Endothelial cell (in vitro differentiated cells): ENCODE data around the gene MYO16. TPM values are rescaled to one million over a fixed set of nuclear protein-coding genes. Genes with fewer than 3 reads are reported as not detected.

Experiments used
- DNase-seq: peaks from one replicate; pipeline ENCODE4 v3.0.0; 2021; ENCODE audit warnings: low spot score
- H3K27ac Mint-ChIP-seq: one replicate; pipeline ENCODE4 v1.8.0; 2021; ENCODE audit warnings: mixed read lengths, inconsistent platforms; ENCODE audit not compliant: unreplicated experiment
- H3K27me3 Mint-ChIP-seq: one replicate; pipeline ENCODE4 v1.8.0; 2021; ENCODE audit warnings: mild to moderate bottlenecking, moderate library complexity, mixed read lengths, inconsistent platforms; ENCODE audit not compliant: unreplicated experiment
- H3K36me3 Mint-ChIP-seq: one replicate; pipeline ENCODE4 v1.8.0; 2021; ENCODE audit warnings: mild to moderate bottlenecking, low read depth, mixed read lengths, inconsistent platforms; ENCODE audit not compliant: unreplicated experiment
- H3K4me1 Mint-ChIP-seq: one replicate; pipeline ENCODE4 v1.8.0; 2021; ENCODE audit warnings: mild to moderate bottlenecking, mixed read lengths, inconsistent platforms; ENCODE audit not compliant: unreplicated experiment
- H3K4me3 Mint-ChIP-seq: one replicate; pipeline ENCODE4 v1.8.0; 2021; ENCODE audit warnings: mild to moderate bottlenecking, mixed read lengths, inconsistent platforms; ENCODE audit not compliant: unreplicated experiment
- H3K9me3 Mint-ChIP-seq: one replicate; pipeline ENCODE4 v1.8.0; 2021; ENCODE audit warnings: mixed read lengths, inconsistent platforms; ENCODE audit not compliant: unreplicated experiment
- CTCF ChIP-seq: fragments of 200-600 bp; sonication (generic); IDR thresholded peaks from one replicate; pipeline ENCODE4 v1.5.0; 2021; ENCODE audit warnings: antibody characterized with exemption; ENCODE audit not compliant: unreplicated experiment
- total RNA-seq: library from RNA; stranded (reverse); fragmentation: NEBNext Ultra II Directional; extraction: Animal tissue kit (Norgen Biotek cat#: 25700); gene quantifications from one replicate; pipeline ENCODE4 v1.2.1, GENCODE V29; 2021; ENCODE audit not compliant: unreplicated experiment

Gene MYO16
- total RNA-seq, 1 donor from 2014 or later: 1.4 TPM

GRCh38 chr13:109093998-109094397 lies 464.6 kb downstream of the MYO16 start:
- Mint-ChIP-seq H3K4me3 (no peak overlapping the region), H3K9me3 (peaks cover 8% of the 10 kb centered on the region), H3K4me1 (peaks cover 43% of the 10 kb centered on the region), H3K27me3 (peaks cover 5% of the 10 kb centered on the region), H3K27ac (peak overlapping the region; percentile 96), H3K36me3 (peaks cover 5% of the 10 kb centered on the region)
- peak; percentile 30 for DNase-seq
- TF ChIP-seq CTCF: no peak

GRCh38 chr13:109095126-109095525 lies 465.7 kb downstream of the MYO16 start:
- no peak for TF ChIP-seq CTCF
- peaks cover 5% of the 10 kb centered on the region for H3K27me3 Mint-ChIP-seq
- H3K36me3 Mint-ChIP-seq: peaks cover 5% of the 10 kb centered on the region
- DNase-seq: no peak
- H3K27ac Mint-ChIP-seq: peak overlapping the region; percentile 74
- no peak overlapping the region for H3K4me3 Mint-ChIP-seq
- H3K4me1 Mint-ChIP-seq: peaks cover 49% of the 10 kb centered on the region
- H3K9me3 Mint-ChIP-seq: peaks cover 8% of the 10 kb centered on the region

- TF ChIP-seq CTCF: no peak
- H3K9me3 Mint-ChIP-seq: peaks cover 8% of the 10 kb centered on the region
Measured at GRCh38 chr13:109096101-109096500, 466.7 kb downstream of the MYO16 start.

GRCh38 chr13:109100705-109101304 lies 471.4 kb downstream of the MYO16 start:
- no peak for DNase-seq
- Mint-ChIP-seq H3K36me3 (peaks cover 5% of the 10 kb centered on the region), H3K4me3 (no peak overlapping the region), H3K27me3 (no peaks in the 10 kb centered on the region), H3K27ac (no peak overlapping the region), H3K4me1 (peaks cover 13% of the 10 kb centered on the region), H3K9me3 (no peaks in the 10 kb centered on the region)
- TF ChIP-seq CTCF: no peak

More at GRCh38 chr13:109096101-109096500, 466.7 kb downstream of the MYO16 start:
- H3K27me3 Mint-ChIP-seq: peaks cover 5% of the 10 kb centered on the region
- peaks cover 5% of the 10 kb centered on the region for H3K36me3 Mint-ChIP-seq
- H3K4me1 Mint-ChIP-seq: peaks cover 43% of the 10 kb centered on the region
- H3K27ac Mint-ChIP-seq: no peak overlapping the region
- H3K4me3 Mint-ChIP-seq: no peak overlapping the region
- no peak for DNase-seq

- Mint-ChIP-seq H3K36me3 (peaks cover 5% of the 10 kb centered on the region), H3K4me1 (peaks cover 8% of the 10 kb centered on the region), H3K27ac (no peak overlapping the region), H3K27me3 (no peaks in the 10 kb centered on the region), H3K4me3 (no peak overlapping the region), H3K9me3 (no peaks in the 10 kb centered on the region)
- no peak for TF ChIP-seq CTCF
- DNase-seq: no peak
Measured at GRCh38 chr13:109101550-109102144, 472.2 kb downstream of the MYO16 start.
